CD4-positive, alpha-beta memory T cell (primary cell): ENCODE results near the gene GPC6. TPM values are rescaled to one million over a fixed set of nuclear protein-coding genes. Genes with fewer than 3 reads are reported as not detected.

Source experiments
- CTCF ChIA-PET: fragments of 350-600 bp; sonication (Branson Sonifier 250); formaldehyde crosslinking; loops from one replicate; lab custom pipeline; 2021; ENCODE audit warnings: inconsistent platforms; ENCODE audit not compliant: partially characterized antibody; lab: Charles Lee
- POLR2A ChIA-PET: fragments of 350-600 bp; sonication (Branson Sonifier 250); formaldehyde crosslinking; loops from one replicate; lab custom pipeline; 2021; ENCODE audit not compliant: partially characterized antibody; lab: Charles Lee
- DNase-seq, 5 donors: peaks; one replicate each; pipeline versions ENCODE4 v3.0.0 to v3.0.0-alpha.2; 2020 to 2022; ENCODE audit warnings: mixed read lengths in 1 of 5
- H3K27ac ChIP-seq: one replicate; pipeline ENCODE4 v1.7.0; 2013; ENCODE audit warnings: low read depth, low read length
- H3K27me3 ChIP-seq: 2 replicates; pipeline ENCODE4 v1.7.0; 2013; ENCODE audit warnings: mild to moderate bottlenecking, low read length, moderate library complexity; ENCODE audit not compliant: insufficient read depth
- H3K36me3 ChIP-seq: 2 replicates; pipeline ENCODE4 v1.7.0; 2013; ENCODE audit warnings: mild to moderate bottlenecking, low read length, moderate library complexity; ENCODE audit not compliant: insufficient read depth
- H3K4me1 ChIP-seq: 2 replicates; pipeline ENCODE4 v1.7.0; 2013; ENCODE audit warnings: mild to moderate bottlenecking, low read length, moderate library complexity; ENCODE audit not compliant: insufficient read depth
- H3K4me3 ChIP-seq, 2 donors: one replicate each; pipeline ENCODE4 v1.7.0; 2013; ENCODE audit warnings: low read length in 2 of 2, mild to moderate bottlenecking in 1 of 2
- H3K9me3 ChIP-seq, 2 donors: one replicate each; pipeline ENCODE4 v1.7.0; 2013; ENCODE audit warnings: low read length in 2 of 2, control low read depth in 1 of 2; ENCODE audit not compliant: control insufficient read depth in 1 of 2
- H3K27ac Mint-ChIP-seq, 7 donors: one replicate each; pipeline ENCODE4 v1.8.0; 2020 to 2021; ENCODE audit warnings: mixed read lengths in 7 of 7, mild to moderate bottlenecking in 6 of 7, inconsistent platforms in 3 of 7, moderate library complexity in 3 of 7
- H3K27me3 Mint-ChIP-seq, 2 donors: one replicate each; pipeline ENCODE4 v1.8.0; 2020 to 2021; ENCODE audit warnings: mixed read lengths in 2 of 2
- H3K36me3 Mint-ChIP-seq, 2 donors: one replicate each; pipeline ENCODE4 v1.8.0; 2020 to 2021; ENCODE audit warnings: mixed read lengths in 2 of 2, inconsistent platforms in 1 of 2, mild to moderate bottlenecking in 1 of 2
- H3K4me1 Mint-ChIP-seq, 4 donors: one replicate each; pipeline ENCODE4 v1.8.0; 2020 to 2021; ENCODE audit warnings: mixed read lengths in 4 of 4, mild to moderate bottlenecking in 1 of 4
- H3K4me3 Mint-ChIP-seq, 8 donors: one replicate each; pipeline ENCODE4 v1.8.0; 2020 to 2021; ENCODE audit warnings: mixed read lengths in 8 of 8, mild to moderate bottlenecking in 7 of 8, moderate library complexity in 6 of 8, inconsistent platforms in 3 of 8
- H3K9me3 Mint-ChIP-seq, 8 donors: one replicate each; pipeline ENCODE4 v1.8.0; 2020 to 2021; ENCODE audit warnings: mixed read lengths in 8 of 8, mild to moderate bottlenecking in 5 of 8, inconsistent platforms in 3 of 8, moderate library complexity in 1 of 8
- intact Hi-C: fragments of 100-400 bp; cut with micrococcal nuclease; formaldehyde crosslinking; loops from one replicate; pipeline ENCODE4 v1.15.1; 2023
- polyA plus RNA-seq, 2 donors: library from polyadenylated mRNA; unstranded; fragments of 300-500 nt; fragmentation: Illumina TruSeq; gene quantifications; one replicate each; pipeline ENCODE4 v1.2.3, GENCODE V29; 2021
- total RNA-seq, 2 experiments: library from RNA; stranded (reverse); gene quantifications; one replicate each; pipeline ENCODE4 v1.2.3, GENCODE V29; 2021

The GPC6 gene
- total and polyA plus RNA-seq, 4 experiments from 2014 or later = not detected

GRCh38 chr13:93716623-93717022 is 490.0 kb downstream of the GPC6 start:
- Mint-ChIP-seq H3K36me3 (no peaks in the 10 kb centered on the region), H3K27me3 (no peaks in the 10 kb centered on the region), H3K27ac (no peak overlapping the region), H3K9me3 (peaks cover 0 to 23% (median 16%) of the 10 kb centered on the region in 8 donors), H3K4me3 (no peak overlapping the region), H3K4me1 (no peaks in the 10 kb centered on the region)
- H3K36me3 ChIP-seq = no peaks in the 10 kb centered on the region
- H3K4me3 ChIP-seq = no peak overlapping the region
- intact Hi-C loops = no loop called here
- H3K9me3 ChIP-seq = no peaks in the 10 kb centered on the region
- no peaks in the 10 kb centered on the region for H3K27me3 ChIP-seq
- no peaks in the 10 kb centered on the region for H3K4me1 ChIP-seq
- ChIA-PET CTCF (no interaction called here), POLR2A (no interaction called here)
- H3K27ac ChIP-seq = no peak overlapping the region
- DNase-seq = no peak

DNA sequence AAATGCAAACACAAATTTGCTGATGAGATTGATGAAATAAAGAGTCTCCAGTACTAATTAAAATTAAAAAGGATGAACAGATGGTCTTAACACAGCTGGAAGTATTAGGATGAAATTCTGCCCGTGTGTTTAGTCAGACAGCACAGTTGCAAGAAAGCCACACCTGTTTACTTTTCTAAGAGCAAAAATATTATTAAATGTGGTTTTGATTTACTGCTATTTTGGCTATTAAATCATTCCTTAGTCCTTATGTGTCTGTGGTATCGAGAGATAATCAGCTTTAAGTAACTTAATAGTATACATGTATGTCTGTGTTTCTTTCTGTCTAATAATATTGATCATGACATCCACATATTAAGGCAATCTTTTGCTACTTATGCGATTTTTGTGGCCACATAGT is 494.9 kb downstream of the GPC6 start:
- CTCF ChIA-PET = no interaction called here
- H3K27ac ChIP-seq = no peak overlapping the region
- no peaks in the 10 kb centered on the region for H3K4me1 ChIP-seq
- POLR2A ChIA-PET = no interaction called here
- H3K4me3 ChIP-seq = no peak overlapping the region
- no peaks in the 10 kb centered on the region for H3K27me3 ChIP-seq
- H3K36me3 ChIP-seq = no peaks in the 10 kb centered on the region
- no peak overlapping the region for H3K4me3 Mint-ChIP-seq
- H3K4me1 Mint-ChIP-seq = no peaks in the 10 kb centered on the region
- intact Hi-C loops = no loop called here
- peaks cover 0 to 8% (median 2%) of the 10 kb centered on the region in 8 donors for H3K9me3 Mint-ChIP-seq
- no peak for DNase-seq
- H3K27me3 Mint-ChIP-seq = no peaks in the 10 kb centered on the region
- H3K27ac Mint-ChIP-seq = no peak overlapping the region
- H3K9me3 ChIP-seq = no peaks in the 10 kb centered on the region
- no peaks in the 10 kb centered on the region for H3K36me3 Mint-ChIP-seq

DNA sequence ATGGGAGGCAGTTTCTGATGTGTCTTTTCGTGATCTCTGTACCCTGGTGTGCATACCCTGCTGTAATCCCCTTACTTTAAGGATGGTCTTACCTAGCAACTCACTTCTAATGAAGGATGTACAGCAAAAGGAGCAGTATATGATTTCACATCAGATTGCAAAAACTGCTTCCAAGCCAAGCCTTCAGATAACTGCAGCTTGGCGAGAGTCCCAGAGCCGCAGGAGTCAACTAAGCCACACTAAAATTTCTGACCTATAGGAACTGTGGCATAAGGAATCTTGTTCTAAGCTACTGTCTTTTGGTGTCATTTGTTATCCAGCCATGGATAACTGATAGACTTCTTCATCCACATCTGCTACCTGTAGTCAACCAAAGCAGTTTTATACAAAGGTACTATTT is 496.7 kb downstream of the GPC6 start:
- Histone ChIP-seq H3K4me3 (no peak overlapping the region), H3K9me3 (no peaks in the 10 kb centered on the region), H3K27me3 (no peaks in the 10 kb centered on the region), H3K4me1 (no peaks in the 10 kb centered on the region), H3K27ac (no peak overlapping the region), H3K36me3 (no peaks in the 10 kb centered on the region)
- no peak for DNase-seq
- Mint-ChIP-seq H3K9me3 (peaks cover 0 to 8% (median 2%) of the 10 kb centered on the region in 8 donors), H3K27me3 (no peaks in the 10 kb centered on the region), H3K36me3 (no peaks in the 10 kb centered on the region), H3K27ac (no peak overlapping the region), H3K4me1 (peaks cover 0 to 10% (median 2%) of the 10 kb centered on the region in 4 donors), H3K4me3 (no peak overlapping the region)
- ChIA-PET CTCF (no interaction called here), POLR2A (no interaction called here)
- intact Hi-C loops = no loop called here

- Mint-ChIP-seq H3K36me3 (no peaks in the 10 kb centered on the region), H3K9me3 (peaks cover 0 to 8% (median 2%) of the 10 kb centered on the region in 8 donors), H3K27me3 (no peaks in the 10 kb centered on the region)
These were observed 497.6 kb downstream of the GPC6 start for GRCh38 chr13:93724187-93724586.

DNA sequence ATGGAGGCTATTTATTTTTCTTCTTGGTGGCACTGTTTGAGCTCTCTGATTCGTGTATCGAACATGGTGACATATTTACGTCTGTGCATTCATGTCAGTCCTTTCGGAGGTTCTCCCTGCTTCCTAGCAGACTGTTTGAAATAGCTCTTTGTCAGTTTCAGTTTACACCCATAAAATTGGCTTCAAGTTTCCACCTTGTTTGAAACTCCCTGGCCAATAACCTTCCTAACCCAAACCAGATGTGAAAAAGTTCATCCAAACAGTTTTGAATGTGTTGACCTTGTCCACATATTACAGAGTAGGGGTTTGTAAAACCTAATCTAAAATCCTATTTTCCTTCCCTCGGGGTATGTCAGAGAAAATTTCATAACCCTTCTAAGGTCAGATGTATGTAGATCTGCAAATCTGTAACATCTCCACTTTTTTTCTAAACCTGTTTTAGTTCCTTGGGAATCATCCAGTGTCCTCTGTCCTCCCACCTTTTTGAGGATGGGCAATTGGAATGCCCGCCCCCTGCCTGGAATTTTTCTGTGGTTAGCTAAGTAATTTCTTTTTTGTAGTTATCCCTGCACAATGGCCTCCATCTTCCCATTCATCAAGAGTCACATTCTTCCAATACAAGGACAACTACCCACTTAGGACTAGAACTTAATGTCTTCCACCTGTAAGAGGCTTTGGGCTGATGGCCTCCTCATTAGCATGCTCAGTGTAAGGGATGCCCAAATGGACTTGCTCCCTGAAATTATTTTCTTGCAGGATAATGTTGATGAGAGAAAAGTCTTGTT is 499.8 kb downstream of the GPC6 start:
- Mint-ChIP-seq H3K4me3 (no peak overlapping the region), H3K27me3 (no peaks in the 10 kb centered on the region), H3K36me3 (no peaks in the 10 kb centered on the region), H3K9me3 (peaks cover 0 to 1% (median 0%) of the 10 kb centered on the region in 8 donors), H3K4me1 (peaks cover 0 to 10% (median 2%) of the 10 kb centered on the region in 4 donors), H3K27ac (no peak overlapping the region)
- Histone ChIP-seq H3K36me3 (no peaks in the 10 kb centered on the region), H3K4me1 (no peaks in the 10 kb centered on the region), H3K9me3 (no peaks in the 10 kb centered on the region), H3K4me3 (no peak overlapping the region), H3K27me3 (no peaks in the 10 kb centered on the region), H3K27ac (no peak overlapping the region)
- POLR2A ChIA-PET = no interaction called here
- no peak for DNase-seq
- intact Hi-C loops = no loop called here
- CTCF ChIA-PET = interaction anchor here (0.9 kb wide), 1 partner anchor 9 kb away, joined by 3 read pairs; no protein-coding TSS in a partner anchor

More at GRCh38 chr13:93724187-93724586, 497.6 kb downstream of the GPC6 start:
- Mint-ChIP-seq H3K4me3 (no peak overlapping the region), H3K27ac (no peak overlapping the region), H3K4me1 (peaks cover 0 to 10% (median 2%) of the 10 kb centered on the region in 4 donors)
- ChIA-PET POLR2A (no interaction called here), CTCF (no interaction called here)
- DNase-seq = no peak
- Histone ChIP-seq H3K27ac (no peak overlapping the region), H3K27me3 (no peaks in the 10 kb centered on the region), H3K4me1 (no peaks in the 10 kb centered on the region), H3K9me3 (no peaks in the 10 kb centered on the region), H3K4me3 (no peak overlapping the region), H3K36me3 (no peaks in the 10 kb centered on the region)
- intact Hi-C loops = no loop called here

DNA sequence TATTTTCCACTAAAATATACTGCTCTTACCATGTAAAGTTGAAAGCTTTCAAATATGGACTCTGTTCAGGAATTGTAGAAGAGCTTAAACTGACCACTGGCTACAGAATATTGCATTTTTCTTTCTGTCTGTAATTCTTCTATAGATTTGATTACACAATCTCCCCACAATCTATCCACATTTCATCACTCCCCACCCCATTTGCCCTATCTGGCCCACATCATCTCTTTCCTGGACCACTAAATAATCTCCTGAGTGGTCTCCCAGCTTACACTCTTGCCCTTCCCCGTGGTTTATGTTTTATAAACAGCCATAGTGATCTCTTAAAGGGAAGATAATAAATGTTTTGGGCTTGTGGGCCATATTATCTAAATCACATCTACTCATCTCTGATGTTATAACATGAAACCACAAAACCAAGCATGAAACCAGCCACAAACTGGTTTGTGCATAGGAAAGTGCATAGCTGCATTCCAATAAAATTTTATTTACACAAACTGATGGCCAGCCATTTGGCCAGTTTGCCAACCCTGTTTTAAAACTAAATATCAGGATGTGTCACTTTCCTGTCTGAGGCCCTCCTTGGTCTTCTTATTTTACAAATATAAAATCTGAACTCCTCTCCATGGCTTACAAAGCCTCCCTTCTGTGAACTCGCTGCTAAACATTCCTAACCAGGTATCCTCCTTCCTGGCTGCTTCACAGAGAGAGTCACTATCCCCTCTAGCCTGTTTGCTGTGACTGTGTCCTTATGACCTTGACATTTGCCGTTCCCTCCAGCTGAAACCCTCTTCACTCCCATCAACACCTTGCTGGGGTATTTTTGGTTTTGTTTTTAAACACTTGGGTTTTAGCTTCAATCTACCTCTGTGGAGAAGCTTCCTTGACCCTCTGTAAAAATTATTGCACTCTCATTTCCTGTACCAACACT is 500.9 kb downstream of the GPC6 start:
- POLR2A ChIA-PET = no interaction called here
- DNase-seq = no peak
- Histone ChIP-seq H3K4me3 (no peak overlapping the region), H3K36me3 (no peaks in the 10 kb centered on the region), H3K27me3 (no peaks in the 10 kb centered on the region), H3K4me1 (no peaks in the 10 kb centered on the region), H3K9me3 (no peaks in the 10 kb centered on the region), H3K27ac (no peak overlapping the region)
- intact Hi-C loops = no loop called here
- H3K36me3 Mint-ChIP-seq = no peaks in the 10 kb centered on the region
- peaks cover 0 to 4% (median 0%) of the 10 kb centered on the region in 8 donors for H3K9me3 Mint-ChIP-seq
- H3K27ac Mint-ChIP-seq = no peak overlapping the region
- H3K4me1 Mint-ChIP-seq = peaks cover 0 to 10% (median 2%) of the 10 kb centered on the region in 4 donors
- no peaks in the 10 kb centered on the region for H3K27me3 Mint-ChIP-seq
- CTCF ChIA-PET = no interaction called here
- no peak overlapping the region for H3K4me3 Mint-ChIP-seq

- no peak overlapping the region for H3K27ac ChIP-seq
- H3K27ac Mint-ChIP-seq = no peak overlapping the region
- DNase-seq = no peak
- peaks cover 0 to 10% (median 2%) of the 10 kb centered on the region in 4 donors for H3K4me1 Mint-ChIP-seq
- no peaks in the 10 kb centered on the region for H3K36me3 Mint-ChIP-seq
- no peaks in the 10 kb centered on the region for H3K4me1 ChIP-seq
- H3K4me3 Mint-ChIP-seq = no peak overlapping the region
- H3K36me3 ChIP-seq = no peaks in the 10 kb centered on the region
- intact Hi-C loops = no loop called here
- peaks cover 0 to 4% (median 0%) of the 10 kb centered on the region in 8 donors for H3K9me3 Mint-ChIP-seq
- CTCF ChIA-PET = interaction anchor here (0.8 kb wide), 1 partner anchor 789 kb away, joined by 3 read pairs; no protein-coding TSS in a partner anchor
- H3K4me3 ChIP-seq = no peak overlapping the region
- no peaks in the 10 kb centered on the region for H3K9me3 ChIP-seq
- POLR2A ChIA-PET = no interaction called here
- no peaks in the 10 kb centered on the region for H3K27me3 ChIP-seq
- no peaks in the 10 kb centered on the region for H3K27me3 Mint-ChIP-seq
These were observed 502.8 kb downstream of the GPC6 start for GRCh38 chr13:93729383-93729782.
